Vagina (tissue), 2 donors: ENCODE results near the gene TRIM15. TPM values are rescaled to one million over a fixed set of nuclear protein-coding genes. Genes with fewer than 3 reads are reported as not detected.

Source experiments
- DNase-seq, 2 donors: peaks; one replicate each; pipeline ENCODE4 v3.0.0-alpha.2; 2017; ENCODE audit errors: extremely low spot score in 2 of 2
- H3K27ac ChIP-seq: fragments of 200-600 bp; sonication (generic); one replicate; pipeline ENCODE4 v1.5.1; 2019
- H3K27me3 ChIP-seq: fragments of 200-600 bp; sonication (generic); one replicate; pipeline ENCODE4 v1.5.1; 2019
- H3K36me3 ChIP-seq, 2 donors: fragments of 200-600 bp; sonication (generic); one replicate each; pipeline ENCODE4 v1.5.1; 2017 to 2019
- H3K4me1 ChIP-seq: fragments of 200-600 bp; sonication (generic); one replicate; pipeline ENCODE4 v1.5.1; 2019
- H3K4me3 ChIP-seq, 2 donors: fragments of 200-600 bp; sonication (generic); 1 replicate in 1 of 2; 2 replicates in 1 of 2; pipeline ENCODE4 v1.5.1; 2016 to 2019
- H3K9me3 ChIP-seq: fragments of 200-600 bp; sonication (generic); one replicate; pipeline ENCODE4 v1.5.1; 2019
- CTCF ChIP-seq, 3 experiments: fragments of 450-650 bp in 2 of 3; fragments of 200-600 bp in 1 of 3; sonication (generic) in 1 of 3; IDR thresholded peaks; one replicate each; pipeline ENCODE4 v1.5.1; 2017 to 2019; ENCODE audit warnings: antibody characterized with exemption in 3 of 3, mild to moderate bottlenecking in 2 of 3, moderate library complexity in 2 of 3
- POLR2A ChIP-seq, 2 donors: fragments of 450-650 bp; IDR thresholded peaks; one replicate each; pipeline ENCODE4 v1.6.1; 2017; ENCODE audit warnings: antibody characterized with exemption in 2 of 2, mild to moderate bottlenecking in 2 of 2, moderate library complexity in 2 of 2
- POLR2AphosphoS5 ChIP-seq, 2 donors: sonication (generic); formaldehyde crosslinking; IDR thresholded peaks; one replicate each; pipeline ENCODE4 v1.9.0; 2017; ENCODE audit warnings: antibody characterized with exemption in 2 of 2, mild to moderate bottlenecking in 2 of 2, low read depth in 1 of 2; ENCODE audit not compliant: insufficient read depth in 1 of 2
- intact Hi-C: fragments of 100-400 bp; cut with DNase I; formaldehyde crosslinking; loops from one replicate; pipeline ENCODE4 v1.15.1; 2023
- total RNA-seq: library from RNA; depleted of rRNA; stranded (reverse); fragments of >200 nt; gene quantifications from one replicate; pipeline ENCODE4 v1.2.3, GENCODE V29; 2016

The TRIM15 gene
- total RNA-seq, 1 donor from 2014 or later = not detected

- Histone ChIP-seq H3K36me3 (peaks cover 0 to 60% of the 10 kb centered on the region in 2 donors), H3K27me3 (no peaks in the 10 kb centered on the region), H3K27ac (no peak overlapping the region), H3K4me1 (no peaks in the 10 kb centered on the region), H3K4me3 (no peak overlapping the region), H3K9me3 (no peaks in the 10 kb centered on the region)
- DNase-seq = no peak
- intact Hi-C loops = no loop called here
- TF ChIP-seq CTCF (IDR thresholded peaks at IDR 0.05) (no peak), POLR2AphosphoS5 (IDR thresholded peaks at IDR 0.05; ENCODE audit: insufficient read depth in 1 of 2, low read depth in 1 of 2) (no peak), POLR2A (IDR thresholded peaks at IDR 0.05) (no peak)
These were observed 25.2 kb downstream of the TRIM15 start for GRCh38 chr6:30188541-30188940.

GRCh38 chr6:30192076-30192475, 28.7 kb downstream of the TRIM15 start:
- no peak for DNase-seq
- no peak overlapping the region for H3K27ac ChIP-seq
- no peak for TF ChIP-seq CTCF (IDR thresholded peaks at IDR 0.05)
- no peak for TF ChIP-seq POLR2A (IDR thresholded peaks at IDR 0.05)
- TF ChIP-seq POLR2AphosphoS5 (IDR thresholded peaks at IDR 0.05; ENCODE audit: insufficient read depth in 1 of 2, low read depth in 1 of 2) = no peak
- H3K4me3 ChIP-seq = no peak overlapping the region
- no peaks in the 10 kb centered on the region for H3K4me1 ChIP-seq
- H3K36me3 ChIP-seq = peaks cover 0 to 70% of the 10 kb centered on the region in 2 donors
- no peaks in the 10 kb centered on the region for H3K9me3 ChIP-seq
- intact Hi-C loops = no loop called here
- no peaks in the 10 kb centered on the region for H3K27me3 ChIP-seq

DNA sequence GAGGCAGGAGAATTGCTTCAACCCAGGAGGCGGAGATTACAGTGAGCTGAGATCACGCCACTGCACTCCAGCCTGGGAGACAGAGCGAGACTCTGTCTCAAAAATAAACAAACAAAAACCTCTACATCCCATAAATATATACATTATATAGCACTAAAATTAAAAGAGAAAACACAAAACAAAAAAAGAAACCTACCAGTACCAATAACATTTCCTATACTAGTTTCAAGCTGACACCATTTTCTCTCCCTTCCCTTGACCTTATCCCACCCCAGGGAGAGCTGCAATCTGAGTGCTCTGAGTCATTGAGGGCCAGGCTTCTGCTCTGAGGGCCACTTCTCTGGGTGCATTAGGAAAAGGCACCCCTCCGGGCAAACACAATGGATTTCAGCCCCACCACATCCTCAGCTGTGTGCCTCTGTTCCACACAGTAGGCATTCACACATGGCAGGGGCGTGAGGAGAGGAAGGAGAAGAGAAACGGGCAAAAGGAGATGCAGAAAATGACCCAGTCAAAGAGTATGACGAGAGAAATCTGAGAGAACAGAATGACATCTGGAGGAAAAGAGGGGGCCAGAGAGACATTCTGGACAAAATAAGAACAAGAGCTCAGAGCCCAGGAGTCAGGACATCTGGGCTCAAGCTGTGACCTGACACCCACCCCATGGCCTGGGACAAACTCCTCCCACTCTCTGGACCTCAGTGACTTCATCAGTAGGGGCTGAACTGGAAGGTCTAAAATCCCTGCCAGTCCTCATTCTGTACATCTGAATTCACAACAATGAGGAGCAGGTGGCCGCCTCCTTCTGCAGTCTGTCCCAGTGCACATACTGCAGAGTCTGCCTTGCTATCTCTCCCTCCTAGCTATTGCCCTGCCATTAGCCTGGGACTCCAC, 31.7 kb downstream of the TRIM15 start:
- Histone ChIP-seq H3K4me1 (no peaks in the 10 kb centered on the region), H3K36me3 (peaks cover 0 to 72% of the 10 kb centered on the region in 2 donors), H3K27ac (no peak overlapping the region), H3K27me3 (no peaks in the 10 kb centered on the region), H3K4me3 (no peak overlapping the region), H3K9me3 (no peaks in the 10 kb centered on the region)
- intact Hi-C loops = no loop called here
- TF ChIP-seq CTCF (IDR thresholded peaks at IDR 0.05) (no peak), POLR2AphosphoS5 (IDR thresholded peaks at IDR 0.05; ENCODE audit: insufficient read depth in 1 of 2, low read depth in 1 of 2) (no peak), POLR2A (IDR thresholded peaks at IDR 0.05) (no peak)
- DNase-seq = no peak

GRCh38 chr6:30195951-30196350, 32.6 kb downstream of the TRIM15 start:
- H3K4me3 ChIP-seq = no peak overlapping the region
- intact Hi-C loops = no loop called here
- TF ChIP-seq POLR2A (IDR thresholded peaks at IDR 0.05) (no peak), POLR2AphosphoS5 (IDR thresholded peaks at IDR 0.05; ENCODE audit: insufficient read depth in 1 of 2, low read depth in 1 of 2) (no peak)
- no peaks in the 10 kb centered on the region for H3K9me3 ChIP-seq
- H3K4me1 ChIP-seq = peaks cover 9% of the 10 kb centered on the region
- peaks cover 0 to 72% of the 10 kb centered on the region in 2 donors for H3K36me3 ChIP-seq
- H3K27me3 ChIP-seq = no peaks in the 10 kb centered on the region
- no peak for DNase-seq
- no peak overlapping the region for H3K27ac ChIP-seq

DNA sequence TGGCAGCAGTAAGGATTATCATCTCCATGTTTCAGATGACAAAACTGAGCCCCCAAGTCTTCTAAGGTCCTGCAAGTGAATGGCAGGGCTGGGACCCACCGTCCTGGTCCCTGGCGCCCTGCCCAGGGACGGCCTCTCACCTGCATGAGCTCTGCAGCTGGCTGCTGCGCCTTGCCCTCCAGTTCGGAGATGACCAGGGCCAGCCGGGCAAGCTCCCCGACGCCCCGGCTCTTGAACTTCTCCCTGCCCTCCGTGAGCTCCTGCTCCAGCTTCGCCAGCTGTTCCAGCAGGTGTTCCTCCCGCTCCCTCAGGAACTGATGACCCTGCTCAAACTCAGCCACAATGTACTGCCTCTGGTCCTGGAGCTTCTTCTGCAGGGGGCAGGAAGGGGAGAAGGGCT, 33.0 kb downstream of the TRIM15 start:
- Histone ChIP-seq H3K4me3 (no peak overlapping the region), H3K4me1 (peaks cover 13% of the 10 kb centered on the region), H3K27me3 (no peaks in the 10 kb centered on the region), H3K36me3 (peaks cover 0 to 67% of the 10 kb centered on the region in 2 donors), H3K27ac (no peak overlapping the region), H3K9me3 (no peaks in the 10 kb centered on the region)
- no peak for DNase-seq
- no peak for TF ChIP-seq CTCF (IDR thresholded peaks at IDR 0.05)
- TF ChIP-seq POLR2A (IDR thresholded peaks at IDR 0.05) = no peak
- TF ChIP-seq POLR2AphosphoS5 (IDR thresholded peaks at IDR 0.05; ENCODE audit: insufficient read depth in 1 of 2, low read depth in 1 of 2) = no peak
- intact Hi-C loops = no loop called here
